ENCODE measurements around the gene COL18A1. TPM values are rescaled to one million over a fixed set of nuclear protein-coding genes. Genes with fewer than 3 reads are reported as not detected.
A peak's percentile ranks its signal among the peaks of the same experiment; 100 is the strongest.

The COL18A1 gene
- total RNA-seq, 1 experiment from 2014 or later = 676 TPM

GRCh38 chr21:45449658-45450422 is 44.9 kb downstream of the COL18A1 start:
- H3K4me1 ChIP-seq (ENCODE audit: control insufficient read depth, insufficient read depth, low read length) = peaks cover 66% of the 10 kb centered on the region
- BruUV-seq (replicated peaks) = no TSS peak
- H3K36me3 ChIP-seq (ENCODE audit: control insufficient read depth, insufficient read depth, low read length) = no peaks in the 10 kb centered on the region; the same call in 1 of the 2 replicates
- intact Hi-C loops (cut with micrococcal nuclease; ENCODE audit: unreplicated experiment) = no loop called here
- ChIA-PET POLR2A (interaction anchor here (0.5 kb wide), 1 partner anchor 13 kb away, joined by 3 read pairs; no protein-coding TSS in a partner anchor), CTCF (no interaction called here)
- no peak for ATAC-seq
- H3K4me3 ChIP-seq (ENCODE audit: low read depth in 2 of 2, low read length in 2 of 2) = no peak overlapping the region
- in situ Hi-C loops (cut with HindIII; ENCODE audit: low pct_unique_long_range_greater_than_20kb, low sequenced_read_pairs) = no loop called here
- no peak for DNase-seq (ENCODE audit: low read depth, low spot score)
- peak overlapping the region; percentile 65 for H3K27ac ChIP-seq (ENCODE audit: low read length)
- H3K9me3 ChIP-seq (ENCODE audit: control insufficient read depth, insufficient read depth, low read depth, low read length) = no peaks in the 10 kb centered on the region
- TF ChIP-seq POLR2AphosphoS5 (IDR thresholded peaks at IDR 0.05; ENCODE audit: low read depth, low read length) (no peak), SIN3A (IDR thresholded peaks at IDR 0.05; ENCODE audit: borderline replicate concordance, insufficient read depth, low read depth, low read length) (no peak), TCF7L2 (IDR thresholded peaks at IDR 0.05; ENCODE audit: low read depth, low read length) (no peak)
- TF ChIP-seq, protein P1, sequence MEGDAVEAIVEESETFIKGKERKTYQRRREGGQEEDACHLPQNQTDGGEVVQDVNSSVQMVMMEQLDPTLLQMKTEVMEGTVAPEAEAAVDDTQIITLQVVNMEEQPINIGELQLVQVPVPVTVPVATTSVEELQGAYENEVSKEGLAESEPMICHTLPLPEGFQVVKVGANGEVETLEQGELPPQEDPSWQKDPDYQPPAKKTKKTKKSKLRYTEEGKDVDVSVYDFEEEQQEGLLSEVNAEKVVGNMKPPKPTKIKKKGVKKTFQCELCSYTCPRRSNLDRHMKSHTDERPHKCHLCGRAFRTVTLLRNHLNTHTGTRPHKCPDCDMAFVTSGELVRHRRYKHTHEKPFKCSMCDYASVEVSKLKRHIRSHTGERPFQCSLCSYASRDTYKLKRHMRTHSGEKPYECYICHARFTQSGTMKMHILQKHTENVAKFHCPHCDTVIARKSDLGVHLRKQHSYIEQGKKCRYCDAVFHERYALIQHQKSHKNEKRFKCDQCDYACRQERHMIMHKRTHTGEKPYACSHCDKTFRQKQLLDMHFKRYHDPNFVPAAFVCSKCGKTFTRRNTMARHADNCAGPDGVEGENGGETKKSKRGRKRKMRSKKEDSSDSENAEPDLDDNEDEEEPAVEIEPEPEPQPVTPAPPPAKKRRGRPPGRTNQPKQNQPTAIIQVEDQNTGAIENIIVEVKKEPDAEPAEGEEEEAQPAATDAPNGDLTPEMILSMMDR (IDR thresholded peaks at IDR 0.05) = no peak
- TF ChIP-seq, protein P2, sequence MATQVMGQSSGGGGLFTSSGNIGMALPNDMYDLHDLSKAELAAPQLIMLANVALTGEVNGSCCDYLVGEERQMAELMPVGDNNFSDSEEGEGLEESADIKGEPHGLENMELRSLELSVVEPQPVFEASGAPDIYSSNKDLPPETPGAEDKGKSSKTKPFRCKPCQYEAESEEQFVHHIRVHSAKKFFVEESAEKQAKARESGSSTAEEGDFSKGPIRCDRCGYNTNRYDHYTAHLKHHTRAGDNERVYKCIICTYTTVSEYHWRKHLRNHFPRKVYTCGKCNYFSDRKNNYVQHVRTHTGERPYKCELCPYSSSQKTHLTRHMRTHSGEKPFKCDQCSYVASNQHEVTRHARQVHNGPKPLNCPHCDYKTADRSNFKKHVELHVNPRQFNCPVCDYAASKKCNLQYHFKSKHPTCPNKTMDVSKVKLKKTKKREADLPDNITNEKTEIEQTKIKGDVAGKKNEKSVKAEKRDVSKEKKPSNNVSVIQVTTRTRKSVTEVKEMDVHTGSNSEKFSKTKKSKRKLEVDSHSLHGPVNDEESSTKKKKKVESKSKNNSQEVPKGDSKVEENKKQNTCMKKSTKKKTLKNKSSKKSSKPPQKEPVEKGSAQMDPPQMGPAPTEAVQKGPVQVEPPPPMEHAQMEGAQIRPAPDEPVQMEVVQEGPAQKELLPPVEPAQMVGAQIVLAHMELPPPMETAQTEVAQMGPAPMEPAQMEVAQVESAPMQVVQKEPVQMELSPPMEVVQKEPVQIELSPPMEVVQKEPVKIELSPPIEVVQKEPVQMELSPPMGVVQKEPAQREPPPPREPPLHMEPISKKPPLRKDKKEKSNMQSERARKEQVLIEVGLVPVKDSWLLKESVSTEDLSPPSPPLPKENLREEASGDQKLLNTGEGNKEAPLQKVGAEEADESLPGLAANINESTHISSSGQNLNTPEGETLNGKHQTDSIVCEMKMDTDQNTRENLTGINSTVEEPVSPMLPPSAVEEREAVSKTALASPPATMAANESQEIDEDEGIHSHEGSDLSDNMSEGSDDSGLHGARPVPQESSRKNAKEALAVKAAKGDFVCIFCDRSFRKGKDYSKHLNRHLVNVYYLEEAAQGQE (IDR thresholded peaks at IDR 0.05; ENCODE audit: insufficient read depth in 1 of 2, low read depth in 2 of 2, low read length in 1 of 2) = no peak
- no peaks in the 10 kb centered on the region for H3K27me3 ChIP-seq (ENCODE audit: control insufficient read depth, insufficient read depth, low read length)

GRCh38 chr21:45450423-45451090 is 45.6 kb downstream of the COL18A1 start:
- Histone ChIP-seq H3K27ac (ENCODE audit: low read length) (peak overlapping the region; percentile 57), H3K9me3 (ENCODE audit: control insufficient read depth, insufficient read depth, low read depth, low read length) (no peaks in the 10 kb centered on the region), H3K4me1 (ENCODE audit: control insufficient read depth, insufficient read depth, low read length) (peaks cover 64% of the 10 kb centered on the region), H3K36me3 (ENCODE audit: control insufficient read depth, insufficient read depth, low read length) (no peaks in the 10 kb centered on the region; the same call in 1 of the 2 replicates), H3K27me3 (ENCODE audit: control insufficient read depth, insufficient read depth, low read length) (no peaks in the 10 kb centered on the region), H3K4me3 (ENCODE audit: low read depth in 2 of 2, low read length in 2 of 2) (no peak overlapping the region)
- ChIA-PET POLR2A (no interaction called here), CTCF (no interaction called here)
- intact Hi-C loops (cut with micrococcal nuclease; ENCODE audit: unreplicated experiment) = no loop called here
- TF ChIP-seq SIN3A (IDR thresholded peaks at IDR 0.05; ENCODE audit: borderline replicate concordance, insufficient read depth, low read depth, low read length) (no peak), POLR2AphosphoS5 (IDR thresholded peaks at IDR 0.05; ENCODE audit: low read depth, low read length) (no peak), TCF7L2 (IDR thresholded peaks at IDR 0.05; ENCODE audit: low read depth, low read length) (no peak)
- TF ChIP-seq, protein P2 (IDR thresholded peaks at IDR 0.05; ENCODE audit: insufficient read depth in 1 of 2, low read depth in 2 of 2, low read length in 1 of 2) = no peak
- TF ChIP-seq, protein P1 (IDR thresholded peaks at IDR 0.05) = no peak
- DNase-seq (ENCODE audit: low read depth, low spot score) (no peak), ATAC-seq (no peak)
- BruUV-seq (replicated peaks) = no TSS peak
- in situ Hi-C loops (cut with HindIII; ENCODE audit: low pct_unique_long_range_greater_than_20kb, low sequenced_read_pairs) = no loop called here

Measured in Panc1 (cell line).